ENCODE results near the gene DIPK1B. TPM values are rescaled to one million over a fixed set of nuclear protein-coding genes. Genes with fewer than 3 reads are reported as not detected.
A peak's percentile ranks its signal among the peaks of the same experiment; 100 is the strongest.

DIPK1B gene
- total RNA-seq, 3 donors from 2014 or later, result 1.0 to 10.0 (median 2.9) TPM

DNA sequence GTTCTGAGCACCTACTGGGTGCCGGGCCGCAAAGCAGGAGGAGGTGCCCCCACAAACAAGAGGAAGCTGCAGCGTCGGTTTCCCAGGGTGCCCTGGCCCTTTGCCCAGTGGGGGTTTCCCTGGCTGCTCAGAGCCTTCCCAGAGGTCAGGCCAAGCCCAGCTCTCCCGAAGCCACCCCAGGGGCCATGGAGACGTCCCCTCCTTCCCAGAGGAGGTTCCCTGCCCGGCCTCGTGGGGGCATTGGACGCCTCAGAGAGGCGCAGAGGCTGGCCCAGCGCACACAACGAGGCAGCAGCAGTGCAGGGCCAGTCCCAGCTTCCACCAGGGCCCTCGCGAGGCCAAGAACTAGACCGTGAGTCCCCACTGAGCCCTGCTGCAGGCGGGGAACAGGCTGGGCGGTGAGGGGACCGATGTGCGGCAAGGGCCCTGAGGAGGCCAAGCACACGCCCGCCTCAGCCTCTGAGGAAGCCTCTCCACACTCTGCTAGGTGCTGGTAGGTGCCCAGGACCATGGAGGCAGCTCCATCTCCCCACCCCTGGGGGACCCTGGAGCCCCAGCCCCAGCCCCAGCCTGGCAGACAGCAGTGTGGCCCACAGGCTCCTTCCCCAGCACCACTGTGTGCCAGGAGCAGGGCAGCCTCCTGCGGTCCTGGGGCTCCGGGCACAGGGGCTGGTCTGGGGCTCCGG, 7.0 kb downstream of the DIPK1B start:
- no peak overlapping the region for H3K4me3 ChIP-seq
- peak; percentile 50 for ATAC-seq
- peaks cover 6% of the 10 kb centered on the region for H3K4me1 ChIP-seq (ENCODE audit: low read depth)
- H3K36me3 ChIP-seq (ENCODE audit: low read depth), result no peaks in the 10 kb centered on the region
- intact Hi-C loops (cut with DNase I, micrococcal nuclease), result no loop called here
- TF ChIP-seq, protein P1, sequence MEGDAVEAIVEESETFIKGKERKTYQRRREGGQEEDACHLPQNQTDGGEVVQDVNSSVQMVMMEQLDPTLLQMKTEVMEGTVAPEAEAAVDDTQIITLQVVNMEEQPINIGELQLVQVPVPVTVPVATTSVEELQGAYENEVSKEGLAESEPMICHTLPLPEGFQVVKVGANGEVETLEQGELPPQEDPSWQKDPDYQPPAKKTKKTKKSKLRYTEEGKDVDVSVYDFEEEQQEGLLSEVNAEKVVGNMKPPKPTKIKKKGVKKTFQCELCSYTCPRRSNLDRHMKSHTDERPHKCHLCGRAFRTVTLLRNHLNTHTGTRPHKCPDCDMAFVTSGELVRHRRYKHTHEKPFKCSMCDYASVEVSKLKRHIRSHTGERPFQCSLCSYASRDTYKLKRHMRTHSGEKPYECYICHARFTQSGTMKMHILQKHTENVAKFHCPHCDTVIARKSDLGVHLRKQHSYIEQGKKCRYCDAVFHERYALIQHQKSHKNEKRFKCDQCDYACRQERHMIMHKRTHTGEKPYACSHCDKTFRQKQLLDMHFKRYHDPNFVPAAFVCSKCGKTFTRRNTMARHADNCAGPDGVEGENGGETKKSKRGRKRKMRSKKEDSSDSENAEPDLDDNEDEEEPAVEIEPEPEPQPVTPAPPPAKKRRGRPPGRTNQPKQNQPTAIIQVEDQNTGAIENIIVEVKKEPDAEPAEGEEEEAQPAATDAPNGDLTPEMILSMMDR (IDR thresholded peaks at IDR 0.05), result no peak
- no peaks in the 10 kb centered on the region for H3K9me3 ChIP-seq
- DNase-seq, result no peak

DNA sequence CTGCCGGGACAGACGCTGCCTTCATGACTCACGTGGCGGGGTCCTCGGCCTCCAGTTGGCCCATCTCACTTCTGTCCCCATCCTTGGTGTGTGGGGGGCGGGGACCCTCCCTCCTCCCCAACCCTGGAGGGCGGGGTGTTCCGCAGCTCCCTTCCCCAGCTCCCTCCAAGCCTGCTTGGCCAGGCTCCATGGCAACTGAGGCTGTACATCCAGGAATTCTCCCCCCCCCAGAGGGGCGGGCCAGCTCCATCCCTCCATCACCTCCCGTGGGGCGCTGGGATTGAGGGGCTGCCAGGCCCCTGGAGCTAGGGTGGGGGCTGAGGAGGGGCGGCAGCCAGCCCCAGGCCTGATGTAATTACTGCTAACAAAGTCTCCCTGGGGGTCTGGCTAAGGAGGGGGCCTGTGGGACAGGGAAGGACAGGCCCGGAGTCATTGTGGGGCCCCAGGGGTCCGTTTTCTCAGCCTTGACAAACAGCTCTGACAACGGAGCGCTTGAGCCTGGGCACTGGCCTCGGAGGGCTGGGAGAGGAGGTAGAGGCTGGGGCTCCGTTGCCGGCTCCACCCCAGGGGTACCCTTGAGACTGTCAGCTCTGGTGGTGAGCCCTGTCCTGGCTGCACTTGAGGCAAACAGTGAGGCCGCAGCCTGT, 8.0 kb downstream of the DIPK1B start:
- ATAC-seq (no peak), DNase-seq (no peak)
- H3K4me3 ChIP-seq, result no peak overlapping the region
- intact Hi-C loops (cut with DNase I, micrococcal nuclease), result no loop called here
- H3K9me3 ChIP-seq, result no peaks in the 10 kb centered on the region
- H3K36me3 ChIP-seq (ENCODE audit: low read depth), result no peaks in the 10 kb centered on the region
- peaks cover 6% of the 10 kb centered on the region for H3K4me1 ChIP-seq (ENCODE audit: low read depth)
- TF ChIP-seq, protein P1 (IDR thresholded peaks at IDR 0.05), result no peak

DNA sequence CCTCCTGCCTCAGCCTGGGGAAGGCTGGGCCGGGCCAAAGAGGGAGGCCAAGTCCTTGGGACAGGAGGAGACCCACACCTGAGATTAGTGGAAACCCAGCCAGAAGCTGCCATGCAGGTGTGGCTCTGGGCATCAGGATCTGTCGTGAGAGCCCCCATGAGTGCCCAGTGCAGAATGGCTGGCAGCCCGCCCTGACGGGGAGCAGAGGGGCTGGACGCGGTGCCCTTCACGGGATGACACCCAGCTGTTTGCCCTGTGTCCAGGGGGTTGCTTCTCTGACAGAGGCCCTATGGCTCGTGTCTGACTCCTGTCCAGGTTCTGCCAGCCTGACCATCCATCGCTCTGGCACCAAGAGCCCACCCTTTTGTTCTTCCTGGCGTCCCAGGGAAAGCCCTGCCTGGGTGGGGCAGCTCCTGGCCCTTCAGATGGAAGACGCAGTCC, 8.5 kb downstream of the DIPK1B start:
- Histone ChIP-seq H3K4me1 (ENCODE audit: low read depth) (peaks cover 6% of the 10 kb centered on the region), H3K36me3 (ENCODE audit: low read depth) (no peaks in the 10 kb centered on the region), H3K9me3 (no peaks in the 10 kb centered on the region), H3K4me3 (no peak overlapping the region)
- DNase-seq, result no peak
- intact Hi-C loops (cut with DNase I, micrococcal nuclease), result no loop called here
- TF ChIP-seq, protein P1 (IDR thresholded peaks at IDR 0.05), result no peak
- no peak for ATAC-seq

DNA sequence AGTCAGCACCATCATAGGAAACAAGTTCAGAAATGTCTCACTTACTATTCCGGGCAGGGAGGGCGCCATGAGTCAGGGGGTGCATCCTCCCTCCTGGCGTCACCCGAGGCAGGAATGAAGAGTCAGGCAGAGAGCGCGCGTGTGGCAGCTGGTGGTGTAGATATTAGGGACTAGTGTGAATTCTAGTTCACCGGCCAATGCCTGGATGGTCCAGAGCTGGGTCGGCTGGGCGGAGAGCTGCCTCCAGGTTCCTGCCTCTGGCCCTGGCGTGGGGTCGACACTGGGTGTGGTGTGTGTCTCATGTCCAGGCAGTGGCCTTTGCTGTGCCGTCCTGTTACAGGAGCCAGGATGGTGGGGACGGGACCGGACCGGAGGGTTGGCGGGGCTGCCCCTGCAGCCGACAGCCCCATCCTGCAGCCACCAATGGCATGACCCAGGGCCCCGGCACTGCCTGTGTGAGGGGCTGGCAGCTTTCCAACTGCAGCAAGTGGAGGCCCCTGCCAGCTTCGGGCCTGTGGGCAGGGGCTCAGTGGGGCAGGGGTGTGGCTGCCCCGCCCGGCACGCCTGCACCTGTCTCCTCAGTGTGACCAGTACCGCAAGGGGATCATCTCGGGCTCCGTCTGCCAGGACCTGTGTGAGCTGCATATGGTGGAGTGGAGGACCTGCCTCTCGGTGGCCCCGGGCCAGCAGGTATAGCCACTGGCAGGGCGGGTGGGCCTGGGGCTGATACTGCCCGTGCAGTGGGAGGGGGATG, 9.1 kb downstream of the DIPK1B start:
- intact Hi-C loops (cut with DNase I, micrococcal nuclease), result no loop called here
- Histone ChIP-seq H3K4me3 (no peak overlapping the region), H3K9me3 (no peaks in the 10 kb centered on the region), H3K36me3 (ENCODE audit: low read depth) (no peaks in the 10 kb centered on the region), H3K4me1 (ENCODE audit: low read depth) (peaks cover 12% of the 10 kb centered on the region)
- TF ChIP-seq, protein P1 (IDR thresholded peaks at IDR 0.05), result no peak
- peak; percentile 3 for ATAC-seq
- no peak for DNase-seq

DNA sequence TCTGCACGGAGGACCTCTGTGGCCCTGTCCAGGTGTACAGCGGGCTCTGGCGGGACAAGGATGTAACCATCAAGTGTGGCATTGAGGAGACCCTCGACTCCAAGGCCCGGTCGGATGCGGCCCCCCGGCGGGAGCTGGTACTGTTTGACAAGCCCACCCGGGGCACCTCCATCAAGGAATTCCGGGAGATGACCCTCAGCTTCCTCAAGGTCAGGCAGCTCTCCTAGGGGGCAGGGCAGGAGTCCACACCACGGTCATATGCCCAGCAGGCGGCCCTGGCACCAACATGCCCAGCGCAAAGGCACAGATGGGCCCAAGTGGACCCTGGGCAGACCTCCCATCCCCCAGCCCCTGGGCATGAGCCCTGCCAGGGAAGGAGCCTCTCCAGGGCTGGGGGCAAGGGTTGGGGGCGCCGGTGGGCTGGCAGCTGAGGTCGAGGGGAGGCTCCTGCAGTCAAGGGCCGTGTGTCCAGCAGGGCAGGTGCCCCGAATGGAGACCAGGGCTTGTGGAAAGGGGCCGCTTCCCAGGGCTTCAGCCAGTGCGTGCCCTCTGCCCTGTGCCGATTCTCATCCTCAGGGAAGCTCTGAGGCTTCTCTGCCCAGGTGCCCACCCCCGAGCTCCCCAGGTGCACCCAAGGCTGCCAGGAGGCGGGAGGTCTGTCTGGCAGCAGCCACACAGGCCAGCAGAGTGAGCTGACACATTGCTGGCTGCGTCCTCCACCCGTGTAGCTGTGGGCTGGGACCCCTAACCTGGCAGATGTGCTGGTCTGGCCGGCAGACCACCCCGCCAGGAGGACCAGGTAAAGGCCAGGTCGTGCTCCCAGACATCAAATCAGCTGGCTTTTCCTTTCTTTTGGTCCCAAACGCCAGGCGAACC, 10.0 kb downstream of the DIPK1B start:
- no peak overlapping the region for H3K4me3 ChIP-seq
- TF ChIP-seq, protein P1 (IDR thresholded peaks at IDR 0.05), result no peak
- DNase-seq (no peak), ATAC-seq (no peak)
- intact Hi-C loops (cut with DNase I, micrococcal nuclease), result no loop called here
- no peaks in the 10 kb centered on the region for H3K36me3 ChIP-seq (ENCODE audit: low read depth)
- H3K9me3 ChIP-seq, result no peaks in the 10 kb centered on the region
- peaks cover 17% of the 10 kb centered on the region for H3K4me1 ChIP-seq (ENCODE audit: low read depth)

Data from mucosa of descending colon (tissue), 3 donors.